Measurements from ENCODE around the gene SPATA3.

- TF ChIP-seq POLR2A (IDR thresholded peaks at IDR 0.05; ENCODE audit: low read length) (no peak), RAD21 (conservative IDR thresholded peaks at IDR 0.05 in 1 of 2, IDR thresholded peaks at IDR 0.05 in 1 of 2) (no peak), USF2 (IDR thresholded peaks at IDR 0.05) (no peak), POLR2AphosphoS2 (conservative IDR thresholded peaks at IDR 0.05; ENCODE audit: low read length) (no peak), CTCF (IDR thresholded peaks at IDR 0.05) (no peak), BHLHE40 (IDR thresholded peaks at IDR 0.05; ENCODE audit: low read depth, low read length) (no peak), MAFK (IDR thresholded peaks at IDR 0.05; ENCODE audit: partially characterized antibody) (no peak), EP300 (IDR thresholded peaks at IDR 0.05) (no peak), KDM1A (IDR thresholded peaks at IDR 0.05; ENCODE audit: low read depth) (no peak), JUN (IDR thresholded peaks at IDR 0.05) (no peak), ELK1 (IDR thresholded peaks at IDR 0.05; ENCODE audit: low read depth, low read length) (no peak), RFX5 (IDR thresholded peaks at IDR 0.05) (no peak)
Observed at GRCh38 chr2:230982528-230982927, 13.4 kb upstream of the SPATA3 start.
